Vagina (tissue), 2 donors: ENCODE results near the gene ECHS1. TPM values are rescaled to one million over a fixed set of nuclear protein-coding genes. Genes with fewer than 3 reads are reported as not detected.

Experiments
- DNase-seq, 2 donors: peaks; one replicate each; pipeline ENCODE4 v3.0.0-alpha.2; 2017; ENCODE audit errors: extremely low spot score in 2 of 2
- H3K27ac ChIP-seq: fragments of 200-600 bp; sonication (generic); one replicate; pipeline ENCODE4 v1.5.1; 2019
- H3K27me3 ChIP-seq: fragments of 200-600 bp; sonication (generic); one replicate; pipeline ENCODE4 v1.5.1; 2019
- H3K36me3 ChIP-seq, 2 donors: fragments of 200-600 bp; sonication (generic); one replicate each; pipeline ENCODE4 v1.5.1; 2017 to 2019
- H3K4me1 ChIP-seq: fragments of 200-600 bp; sonication (generic); one replicate; pipeline ENCODE4 v1.5.1; 2019
- H3K4me3 ChIP-seq, 2 donors: fragments of 200-600 bp; sonication (generic); 1 replicate in 1 of 2; 2 replicates in 1 of 2; pipeline ENCODE4 v1.5.1; 2016 to 2019
- H3K9me3 ChIP-seq: fragments of 200-600 bp; sonication (generic); one replicate; pipeline ENCODE4 v1.5.1; 2019
- CTCF ChIP-seq, 3 experiments: fragments of 450-650 bp in 2 of 3; fragments of 200-600 bp in 1 of 3; sonication (generic) in 1 of 3; IDR thresholded peaks; one replicate each; pipeline ENCODE4 v1.5.1; 2017 to 2019; ENCODE audit warnings: antibody characterized with exemption in 3 of 3, mild to moderate bottlenecking in 2 of 3, moderate library complexity in 2 of 3
- POLR2A ChIP-seq, 2 donors: fragments of 450-650 bp; IDR thresholded peaks; one replicate each; pipeline ENCODE4 v1.6.1; 2017; ENCODE audit warnings: antibody characterized with exemption in 2 of 2, mild to moderate bottlenecking in 2 of 2, moderate library complexity in 2 of 2
- POLR2AphosphoS5 ChIP-seq, 2 donors: sonication (generic); formaldehyde crosslinking; IDR thresholded peaks; one replicate each; pipeline ENCODE4 v1.9.0; 2017; ENCODE audit warnings: antibody characterized with exemption in 2 of 2, mild to moderate bottlenecking in 2 of 2, low read depth in 1 of 2; ENCODE audit not compliant: insufficient read depth in 1 of 2
- intact Hi-C: fragments of 100-400 bp; cut with DNase I; formaldehyde crosslinking; loops from one replicate; pipeline ENCODE4 v1.15.1; 2023
- total RNA-seq: library from RNA; depleted of rRNA; stranded (reverse); fragments of >200 nt; gene quantifications from one replicate; pipeline ENCODE4 v1.2.3, GENCODE V29; 2016

The ECHS1 gene
- total RNA-seq, 1 donor from 2014 or later, result 45.4 TPM

GRCh38 chr10:133383551-133383950, 10.4 kb upstream of the ECHS1 start:
- DNase-seq, result no peak
- Histone ChIP-seq H3K9me3 (no peaks in the 10 kb centered on the region), H3K27ac (no peak overlapping the region), H3K36me3 (peaks cover 0 to 4% of the 10 kb centered on the region in 2 donors), H3K27me3 (no peaks in the 10 kb centered on the region), H3K4me3 (no peak overlapping the region), H3K4me1 (peaks cover 12% of the 10 kb centered on the region)
- no peak for TF ChIP-seq POLR2AphosphoS5 (IDR thresholded peaks at IDR 0.05; ENCODE audit: insufficient read depth in 1 of 2, low read depth in 1 of 2)
- TF ChIP-seq CTCF (IDR thresholded peaks at IDR 0.05), result no peak
- TF ChIP-seq POLR2A (IDR thresholded peaks at IDR 0.05), result no peak
- intact Hi-C loops, result no loop called here

DNA sequence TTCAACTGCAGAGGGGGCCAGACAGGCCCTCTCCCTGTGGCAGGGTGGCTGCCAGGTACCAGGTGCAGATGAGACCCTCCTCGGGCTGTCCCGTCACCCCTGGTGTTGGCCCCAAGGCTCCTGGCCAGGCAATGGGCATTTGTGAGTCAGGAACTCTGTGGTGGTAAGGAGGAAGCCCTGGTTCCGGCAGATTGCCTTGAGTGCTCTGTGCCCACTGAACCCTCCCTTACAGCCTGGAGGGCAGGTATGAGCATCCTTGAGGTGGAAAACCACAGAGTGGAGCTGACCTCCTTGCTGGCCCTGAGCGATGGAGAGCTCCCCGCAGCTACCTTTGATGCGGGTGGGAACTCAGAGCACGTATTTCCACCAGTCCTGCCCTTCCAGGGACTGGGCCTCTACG, 7.9 kb upstream of the ECHS1 start:
- peaks cover 21% of the 10 kb centered on the region for H3K4me1 ChIP-seq
- H3K27me3 ChIP-seq, result no peaks in the 10 kb centered on the region
- intact Hi-C loops, result no loop called here
- no peak overlapping the region for H3K27ac ChIP-seq
- no peak overlapping the region for H3K4me3 ChIP-seq
- H3K9me3 ChIP-seq, result no peaks in the 10 kb centered on the region
- H3K36me3 ChIP-seq, result peaks cover 0 to 4% of the 10 kb centered on the region in 2 donors
- DNase-seq, result no peak
- no peak for TF ChIP-seq POLR2AphosphoS5 (IDR thresholded peaks at IDR 0.05; ENCODE audit: insufficient read depth in 1 of 2, low read depth in 1 of 2)
- TF ChIP-seq POLR2A (IDR thresholded peaks at IDR 0.05), result no peak

DNA sequence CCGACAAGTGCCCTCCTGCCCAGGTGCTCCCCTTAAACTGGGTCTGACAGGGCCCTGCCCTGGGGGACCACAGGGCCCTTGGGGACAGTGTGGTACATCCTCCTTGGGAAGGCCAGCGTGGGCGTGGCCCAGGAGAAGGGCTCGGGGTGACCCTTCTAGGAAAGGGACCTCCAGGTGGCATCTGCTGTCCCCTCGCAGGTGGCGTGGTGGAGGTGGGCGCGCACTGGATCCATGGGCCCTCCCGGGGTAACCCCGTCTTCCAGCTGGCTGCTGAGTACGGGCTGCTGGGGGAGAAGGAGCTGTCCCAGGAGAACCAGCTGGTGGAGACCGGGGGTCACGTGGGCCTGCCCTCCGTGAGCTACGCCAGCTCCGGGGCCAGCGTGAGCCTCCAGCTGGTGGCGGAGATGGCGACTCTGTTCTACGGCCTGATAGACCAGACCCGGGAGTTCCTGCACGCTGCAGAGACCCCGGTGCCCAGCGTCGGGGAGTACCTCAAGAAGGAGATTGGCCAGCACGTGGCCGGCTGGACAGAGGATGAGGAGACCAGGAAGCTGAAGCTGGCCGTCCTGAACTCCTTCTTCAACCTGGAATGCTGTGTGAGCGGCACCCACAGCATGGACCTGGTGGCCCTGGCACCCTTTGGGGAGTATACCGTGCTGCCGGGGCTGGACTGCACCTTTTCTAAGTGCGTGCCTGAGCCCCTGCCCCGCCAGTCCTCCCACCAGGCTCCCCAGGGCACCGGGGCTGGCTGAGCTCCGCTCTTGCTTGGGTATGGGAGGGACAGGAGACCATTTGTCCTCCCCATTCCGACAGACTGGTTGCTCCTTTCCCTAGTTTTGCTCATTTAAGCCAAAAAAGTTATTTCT, 6.9 kb upstream of the ECHS1 start:
- H3K4me1 ChIP-seq, result peaks cover 21% of the 10 kb centered on the region
- no peak for TF ChIP-seq CTCF (IDR thresholded peaks at IDR 0.05)
- TF ChIP-seq POLR2AphosphoS5 (IDR thresholded peaks at IDR 0.05; ENCODE audit: insufficient read depth in 1 of 2, low read depth in 1 of 2), result no peak
- TF ChIP-seq POLR2A (IDR thresholded peaks at IDR 0.05), result no peak
- H3K27ac ChIP-seq, result peak overlapping the region; percentile 75
- H3K36me3 ChIP-seq, result peaks cover 0 to 4% of the 10 kb centered on the region in 2 donors
- intact Hi-C loops, result no loop called here
- no peaks in the 10 kb centered on the region for H3K27me3 ChIP-seq
- H3K4me3 ChIP-seq, result peak overlapping the region; percentile 71 to 94
- H3K9me3 ChIP-seq, result no peaks in the 10 kb centered on the region
- no peak for DNase-seq

GRCh38 chr10:133379152-133379800, 6.1 kb upstream of the ECHS1 start, which contains the start of gene PAOX:
PAOX (plus strand) TSS chr10:133379262; CDS start chr10:133379317, 55 bp downstream.
- intact Hi-C loops, result no loop called here
- no peaks in the 10 kb centered on the region for H3K27me3 ChIP-seq
- DNase-seq, result no peak
- peaks cover 22% of the 10 kb centered on the region for H3K4me1 ChIP-seq
- TF ChIP-seq POLR2AphosphoS5 (IDR thresholded peaks at IDR 0.05; ENCODE audit: insufficient read depth in 1 of 2, low read depth in 1 of 2), result no peak
- TF ChIP-seq POLR2A (IDR thresholded peaks at IDR 0.05), result no peak
- no peak for TF ChIP-seq CTCF (IDR thresholded peaks at IDR 0.05)
- H3K36me3 ChIP-seq, result peaks cover 0 to 2% of the 10 kb centered on the region in 2 donors
- H3K9me3 ChIP-seq, result no peaks in the 10 kb centered on the region
- H3K4me3 ChIP-seq, result peak within 1 kb of the TSS; percentile 71 to 94
- H3K27ac ChIP-seq, result peak within 1 kb of the TSS; percentile 89

DNA sequence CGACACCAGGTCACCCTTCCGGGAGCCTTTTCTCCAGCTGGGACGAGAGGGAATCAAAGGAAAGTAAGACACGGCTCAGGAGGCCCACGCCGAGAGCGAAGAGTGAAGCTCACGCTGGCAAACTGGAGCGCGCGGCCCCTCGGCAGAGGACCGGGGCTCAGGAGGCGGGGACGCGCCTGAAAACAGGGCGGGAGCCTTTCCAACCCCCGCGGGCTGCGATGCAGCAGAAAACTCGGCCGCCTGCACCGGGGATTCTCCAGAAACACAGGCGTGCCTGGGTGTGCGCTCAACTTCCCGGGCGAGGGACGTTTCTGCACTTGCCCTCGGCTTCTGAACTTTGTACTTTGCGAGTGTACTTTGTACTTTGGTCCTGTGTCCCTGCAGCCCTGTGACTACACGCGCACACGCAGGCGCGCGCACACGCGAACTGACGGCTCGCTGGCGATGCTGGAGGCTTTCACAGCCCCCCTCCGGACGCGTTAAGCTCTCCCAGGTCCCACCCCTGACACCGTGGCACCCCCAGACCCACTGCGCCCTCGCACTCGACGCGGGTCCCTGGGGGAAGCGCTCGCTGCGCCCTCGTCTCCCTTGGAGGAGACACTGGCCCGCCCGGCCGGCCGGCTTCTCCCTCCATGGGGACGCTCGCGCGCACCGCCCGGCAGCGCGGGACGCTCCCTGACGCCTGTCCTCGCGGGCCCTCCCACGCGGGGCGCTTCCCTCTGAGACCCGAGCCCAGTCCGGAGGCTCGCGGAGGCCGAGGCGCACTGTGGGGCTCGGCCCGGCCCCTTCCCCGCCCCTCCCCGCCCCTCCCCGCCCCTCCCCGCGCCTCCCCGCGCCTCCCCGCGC, 5.3 kb upstream of the ECHS1 start:
- peak overlapping the region; percentile 89 for H3K27ac ChIP-seq
- DNase-seq, result no peak
- no peaks in the 10 kb centered on the region for H3K36me3 ChIP-seq
- H3K4me1 ChIP-seq, result peaks cover 26% of the 10 kb centered on the region
- intact Hi-C loops, result no loop called here
- peak overlapping the region; percentile 71 to 94 for H3K4me3 ChIP-seq
- TF ChIP-seq POLR2AphosphoS5 (IDR thresholded peaks at IDR 0.05; ENCODE audit: insufficient read depth in 1 of 2, low read depth in 1 of 2), result peak in 1 of 2 donors; percentile 62
- no peak for TF ChIP-seq CTCF (IDR thresholded peaks at IDR 0.05)
- TF ChIP-seq POLR2A (IDR thresholded peaks at IDR 0.05), result peak in 1 of 2 donors; percentile 54
- H3K27me3 ChIP-seq, result no peaks in the 10 kb centered on the region
- no peaks in the 10 kb centered on the region for H3K9me3 ChIP-seq
